LoVo (cell line): ENCODE measurements around the gene BLOC1S1.
A peak's percentile ranks its signal among the peaks of the same experiment; 100 is the strongest.

Experiments
- DNase-seq: peaks from one replicate; pipeline ENCODE4 v3.0.0-alpha.2; 2016; ENCODE audit warnings: low spot score

BLOC1S1 gene

DNA sequence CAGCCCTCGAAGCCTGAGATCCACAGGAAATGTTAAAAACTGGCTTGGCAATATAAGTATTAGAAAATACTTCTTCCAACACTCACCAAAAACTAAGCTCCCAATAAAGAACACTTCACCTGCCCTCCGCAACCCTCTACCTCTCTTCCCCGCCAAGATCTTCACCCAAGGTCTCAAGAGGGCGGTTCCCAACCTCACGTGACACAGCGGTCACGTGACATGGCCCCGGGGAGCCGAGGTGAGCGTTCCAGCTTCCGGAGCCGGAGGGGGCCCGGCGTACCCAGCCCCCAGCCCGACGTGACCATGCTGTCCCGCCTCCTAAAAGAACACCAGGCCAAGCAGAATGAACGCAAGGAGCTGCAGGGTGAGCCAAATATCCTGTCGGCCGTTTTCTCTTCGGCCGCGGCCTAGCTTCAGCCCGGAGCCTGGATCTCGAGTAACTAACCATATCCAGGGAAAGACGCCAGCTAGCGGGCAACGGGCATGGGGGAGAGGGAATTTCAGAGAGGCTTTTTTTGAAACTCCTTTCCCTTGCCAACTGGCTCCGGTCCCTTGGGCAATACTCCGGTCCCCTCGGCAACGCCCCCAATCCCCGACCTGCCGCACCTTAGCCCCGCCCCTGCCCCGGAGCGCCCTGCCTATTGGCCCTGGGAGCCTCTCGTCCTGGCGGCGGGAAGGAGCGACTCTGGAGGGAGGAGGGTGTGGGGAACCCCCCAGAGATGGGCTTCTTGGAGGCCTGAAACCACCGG lies at the start of gene BLOC1S1:
Gene BLOC1S1, plus strand, starts transcription at position 214 of the 749 bp plus-strand sequence. Its CDS starts 6 bp downstream, at position 220.
- peak; percentile 95 for DNase-seq

DNA sequence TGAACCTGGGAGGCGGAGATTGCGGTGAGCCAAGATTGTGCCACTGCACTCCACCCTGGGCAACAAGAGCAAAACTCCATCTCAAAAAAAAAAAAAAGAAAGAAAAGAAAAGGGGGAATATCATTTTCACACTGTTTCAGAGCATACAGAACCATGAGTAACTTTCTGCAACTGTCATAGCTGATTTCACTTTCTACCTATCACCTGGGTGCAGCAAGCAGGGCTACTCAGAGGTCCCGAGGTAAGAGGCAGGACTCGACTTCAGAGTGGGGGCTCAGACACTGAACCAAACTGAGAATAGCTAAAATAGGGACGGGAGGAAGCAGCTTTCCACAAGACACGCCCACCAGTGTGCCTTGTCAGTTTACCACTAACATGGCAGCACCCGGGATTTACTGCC lies 49.3 kb upstream of the BLOC1S1 start:
- no peak for DNase-seq

DNA sequence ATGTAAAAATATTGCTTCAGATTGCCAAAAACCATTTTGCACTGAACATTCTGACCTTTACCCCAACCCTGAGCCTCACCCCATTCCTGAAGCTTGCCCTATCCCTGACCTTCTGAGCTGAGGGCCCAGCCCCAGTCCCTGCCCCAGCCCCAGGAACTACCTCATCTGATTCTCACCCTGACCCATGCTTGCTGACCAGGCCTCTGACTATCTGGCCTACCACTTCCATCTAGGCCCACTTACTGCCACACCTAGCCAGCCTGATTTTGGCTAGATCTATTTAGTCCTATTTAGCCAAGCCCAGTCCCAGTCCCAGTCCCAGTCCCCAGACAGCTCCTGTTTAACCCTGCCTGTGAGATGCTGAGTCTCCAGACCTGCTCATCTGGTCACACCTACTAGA lies 45.6 kb upstream of the BLOC1S1 start:
- DNase-seq, result no peak

DNA sequence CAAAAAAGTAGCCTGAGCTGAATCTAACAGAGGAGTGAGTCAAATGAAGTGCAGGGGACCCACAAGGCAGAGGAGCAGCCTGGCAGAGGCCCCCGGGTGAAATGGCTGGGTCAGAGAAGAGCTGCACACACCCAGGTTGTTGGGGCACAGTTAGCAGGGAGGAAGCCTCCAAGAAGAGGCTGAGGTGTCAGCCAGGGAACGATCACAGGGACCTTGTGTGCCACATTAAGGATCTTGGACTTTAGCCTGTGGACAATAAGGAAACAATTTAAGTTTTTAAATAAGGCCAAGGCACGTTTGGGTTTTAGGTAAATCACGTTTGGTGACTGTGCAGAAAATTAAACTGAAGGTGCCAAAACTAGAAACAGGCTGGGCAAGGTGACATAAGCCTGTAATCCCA lies 44.1 kb upstream of the BLOC1S1 start:
- DNase-seq, result no peak

DNA sequence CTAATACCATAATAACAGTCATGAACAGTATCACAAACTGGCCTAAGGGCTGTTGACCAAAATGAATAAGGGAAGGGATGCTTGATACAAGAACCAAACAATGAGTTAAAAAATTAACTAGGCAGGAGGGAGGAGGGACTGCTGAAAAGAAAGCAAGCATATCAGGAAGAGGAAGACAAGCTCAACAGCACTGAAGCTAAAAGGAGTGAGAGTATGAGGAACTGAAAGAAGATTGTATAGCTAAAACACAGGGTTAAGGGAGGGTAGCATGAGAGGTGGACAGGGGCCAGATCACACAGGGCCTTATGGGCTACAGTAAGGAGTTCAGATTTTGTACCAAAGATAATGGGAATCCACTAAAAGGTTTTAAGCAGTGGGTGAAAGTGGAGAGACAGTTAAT lies 42.2 kb upstream of the BLOC1S1 start:
- DNase-seq, result no peak

DNA sequence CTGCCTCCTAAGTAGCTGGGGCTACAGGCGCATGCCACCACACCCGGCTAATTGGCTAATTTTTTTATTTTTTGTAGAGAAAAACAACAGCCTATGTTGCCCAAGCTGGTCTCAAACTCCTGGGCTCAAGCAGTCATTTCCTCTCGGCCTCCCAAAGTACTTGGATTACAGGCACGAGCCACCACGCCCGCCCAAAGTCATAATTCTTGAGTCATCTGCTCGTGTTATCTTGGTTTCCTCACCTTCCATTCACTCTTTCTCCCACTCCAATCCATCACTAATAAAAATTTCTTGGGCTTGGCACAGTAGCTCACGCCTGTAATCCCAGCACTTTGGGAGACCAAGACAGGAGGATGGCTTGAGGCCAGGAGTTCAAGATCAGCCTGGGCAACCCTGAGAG lies 40.2 kb upstream of the BLOC1S1 start:
- peak; percentile 17 for DNase-seq

DNA sequence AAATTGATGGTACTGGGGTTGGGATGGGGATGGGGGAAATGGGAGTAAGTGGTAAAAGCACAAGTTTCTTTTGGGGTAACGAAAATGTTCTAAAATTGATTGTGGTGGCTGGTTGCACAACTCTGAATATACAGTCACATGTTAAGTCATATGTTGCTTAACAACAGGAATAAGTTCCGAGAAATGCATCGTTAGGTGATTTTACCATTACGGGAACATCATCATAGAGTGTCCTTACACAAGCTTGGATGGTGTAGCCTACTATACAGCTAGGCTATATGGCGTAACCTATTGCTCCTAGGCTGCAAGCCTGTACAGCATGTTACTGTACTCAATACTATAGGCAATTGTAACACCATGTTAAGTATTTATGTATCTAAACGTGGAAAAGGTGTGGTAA lies 39.1 kb upstream of the BLOC1S1 start:
- no peak for DNase-seq

DNA sequence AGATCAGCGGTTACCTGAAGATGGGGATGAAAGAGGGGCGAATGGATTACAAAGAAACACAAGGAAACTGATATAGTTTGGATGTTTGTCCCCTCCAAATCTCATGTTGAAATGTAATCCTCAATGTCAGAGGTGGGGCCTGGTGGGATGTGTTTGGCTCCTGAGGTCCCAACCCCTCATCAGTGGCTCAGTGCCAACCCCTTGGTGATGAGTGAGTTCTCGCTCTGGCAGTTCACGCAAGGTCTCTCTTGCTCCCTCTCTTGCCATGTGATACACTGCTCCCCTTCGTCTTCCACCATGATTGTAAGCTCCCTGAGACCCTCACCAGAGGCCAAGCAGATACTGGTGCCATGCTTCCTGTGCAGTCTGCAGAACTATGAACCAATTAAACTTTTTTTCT lies 36.2 kb upstream of the BLOC1S1 start:
- DNase-seq, result no peak

DNA sequence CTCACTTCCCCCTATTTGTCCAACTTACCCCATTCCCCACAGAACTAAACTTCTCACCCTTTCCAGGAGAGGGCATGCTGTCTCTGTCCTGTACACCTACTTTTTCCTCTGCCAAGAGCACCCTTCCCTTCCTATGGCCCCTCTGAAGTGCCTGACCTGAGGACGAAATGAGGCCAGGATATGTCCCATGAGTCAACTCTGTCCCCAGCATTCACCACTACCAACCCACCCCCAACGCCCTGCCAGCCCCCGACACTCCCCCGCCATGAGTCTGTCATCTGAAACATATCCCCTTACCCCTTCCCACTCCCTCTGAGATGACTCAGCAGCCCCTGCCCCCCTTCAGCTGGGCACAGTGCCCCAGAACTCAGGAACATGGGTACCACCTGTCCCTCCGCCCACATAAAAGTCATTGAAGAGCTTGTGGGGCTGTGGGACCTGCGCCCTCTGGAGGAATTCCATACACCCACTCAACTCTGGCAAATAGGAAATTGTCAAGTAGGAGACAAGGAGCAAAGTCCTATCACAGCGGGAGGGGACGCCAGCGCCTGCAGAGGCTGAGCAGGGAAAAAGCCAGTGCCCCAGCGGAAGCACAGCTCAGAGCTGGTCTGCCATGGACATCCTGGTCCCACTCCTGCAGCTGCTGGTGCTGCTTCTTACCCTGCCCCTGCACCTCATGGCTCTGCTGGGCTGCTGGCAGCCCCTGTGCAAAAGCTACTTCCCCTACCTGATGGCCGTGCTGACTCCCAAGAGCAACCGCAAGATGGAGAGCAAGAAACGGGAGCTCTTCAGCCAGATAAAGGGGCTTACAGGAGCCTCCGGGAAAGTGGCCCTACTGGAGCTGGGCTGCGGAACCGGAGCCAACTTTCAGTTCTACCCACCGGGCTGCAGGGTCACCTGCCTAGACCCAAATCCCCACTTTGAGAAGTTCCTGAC lies 34.4 kb upstream of the BLOC1S1 start:
- peak; percentile 95 for DNase-seq

DNA sequence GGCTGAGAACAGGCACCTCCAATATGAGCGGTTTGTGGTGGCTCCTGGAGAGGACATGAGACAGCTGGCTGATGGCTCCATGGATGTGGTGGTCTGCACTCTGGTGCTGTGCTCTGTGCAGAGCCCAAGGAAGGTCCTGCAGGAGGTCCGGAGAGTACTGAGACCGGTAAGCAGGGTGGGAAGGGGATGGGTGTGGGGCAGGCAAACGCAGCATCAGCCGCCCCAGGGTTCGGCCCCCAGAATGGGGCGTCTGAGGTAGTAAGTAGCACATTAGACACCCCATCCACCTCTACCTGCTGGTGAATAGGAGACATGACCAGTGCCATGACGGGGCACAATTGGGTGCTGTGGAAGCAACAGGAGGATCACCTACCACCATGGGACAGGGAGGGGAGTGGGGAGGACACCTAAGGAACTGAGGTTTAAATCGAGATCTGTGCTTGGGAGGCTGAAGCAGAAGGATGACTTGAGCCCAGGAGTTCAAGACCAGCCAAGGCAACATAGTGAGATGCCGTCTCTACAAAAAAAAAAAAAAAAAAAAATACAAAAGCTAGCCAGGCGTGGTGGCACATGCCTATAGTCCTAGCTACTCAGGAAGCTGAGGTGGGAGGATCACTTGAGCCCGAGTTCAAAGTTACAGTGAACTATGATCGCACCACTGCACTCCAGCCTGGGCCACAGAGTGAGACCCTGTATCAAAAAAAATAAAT lies 33.6 kb upstream of the BLOC1S1 start:
- DNase-seq, result peak; percentile 39

DNA sequence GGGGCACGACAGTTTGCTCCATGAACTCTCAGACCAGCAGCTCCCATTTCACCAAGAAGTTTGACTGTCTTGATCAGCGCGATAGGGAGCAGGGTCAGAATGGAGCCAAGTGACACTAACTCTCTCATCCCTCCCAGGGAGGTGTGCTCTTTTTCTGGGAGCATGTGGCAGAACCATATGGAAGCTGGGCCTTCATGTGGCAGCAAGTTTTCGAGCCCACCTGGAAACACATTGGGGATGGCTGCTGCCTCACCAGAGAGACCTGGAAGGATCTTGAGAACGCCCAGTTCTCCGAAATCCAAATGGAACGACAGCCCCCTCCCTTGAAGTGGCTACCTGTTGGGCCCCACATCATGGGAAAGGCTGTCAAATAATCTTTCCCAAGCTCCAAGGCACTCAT lies 32.2 kb upstream of the BLOC1S1 start:
- DNase-seq, result no peak

DNA sequence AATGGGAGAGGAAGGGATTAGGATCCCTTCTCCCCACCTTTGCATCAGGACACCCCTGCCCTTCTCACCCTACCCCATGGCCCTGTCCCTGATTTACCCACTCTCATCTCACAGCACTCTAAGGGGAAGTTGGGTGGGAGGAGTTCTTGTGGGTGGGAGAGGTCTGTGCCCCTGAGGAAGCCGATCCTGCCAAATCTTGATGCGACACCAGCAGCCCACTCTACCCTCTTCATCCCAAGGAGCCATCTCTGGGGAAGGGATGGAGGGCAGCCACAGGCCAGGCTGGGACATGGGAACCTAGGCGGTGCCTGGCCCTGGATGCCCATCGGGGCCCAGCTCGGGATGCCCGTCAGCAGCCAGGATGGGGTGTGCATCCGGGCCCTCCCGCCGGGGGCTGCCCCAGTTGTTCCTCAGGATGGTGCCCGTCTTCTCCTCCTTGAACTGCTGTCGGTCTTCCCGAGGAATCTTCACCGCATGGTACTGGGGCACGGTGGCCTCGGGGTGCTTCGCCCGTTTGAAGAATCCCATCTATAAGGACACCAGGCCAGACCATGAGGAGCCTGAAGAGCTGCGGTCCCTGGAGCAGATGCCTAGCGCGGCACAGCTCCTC lies 31.0 kb upstream of the BLOC1S1 start:
- no peak for DNase-seq

DNA sequence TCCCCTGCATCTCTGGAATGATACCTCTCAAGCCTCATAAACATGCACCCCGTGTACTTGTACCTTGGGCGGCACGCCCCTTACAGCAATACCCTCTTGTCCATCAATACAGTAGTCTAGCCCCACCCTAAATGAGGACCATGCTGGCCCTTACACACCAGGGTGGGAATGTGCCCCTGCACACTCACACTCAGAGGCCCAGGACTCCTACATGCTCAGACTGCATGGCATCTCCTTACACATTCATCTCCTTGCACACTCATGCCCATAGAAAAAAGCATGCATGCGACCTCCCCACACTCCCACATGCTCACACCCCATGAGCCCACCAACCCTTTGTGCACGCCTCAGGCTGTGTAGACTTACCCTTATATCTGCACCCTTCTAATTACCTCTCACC lies 30.2 kb upstream of the BLOC1S1 start:
- DNase-seq, result no peak

DNA sequence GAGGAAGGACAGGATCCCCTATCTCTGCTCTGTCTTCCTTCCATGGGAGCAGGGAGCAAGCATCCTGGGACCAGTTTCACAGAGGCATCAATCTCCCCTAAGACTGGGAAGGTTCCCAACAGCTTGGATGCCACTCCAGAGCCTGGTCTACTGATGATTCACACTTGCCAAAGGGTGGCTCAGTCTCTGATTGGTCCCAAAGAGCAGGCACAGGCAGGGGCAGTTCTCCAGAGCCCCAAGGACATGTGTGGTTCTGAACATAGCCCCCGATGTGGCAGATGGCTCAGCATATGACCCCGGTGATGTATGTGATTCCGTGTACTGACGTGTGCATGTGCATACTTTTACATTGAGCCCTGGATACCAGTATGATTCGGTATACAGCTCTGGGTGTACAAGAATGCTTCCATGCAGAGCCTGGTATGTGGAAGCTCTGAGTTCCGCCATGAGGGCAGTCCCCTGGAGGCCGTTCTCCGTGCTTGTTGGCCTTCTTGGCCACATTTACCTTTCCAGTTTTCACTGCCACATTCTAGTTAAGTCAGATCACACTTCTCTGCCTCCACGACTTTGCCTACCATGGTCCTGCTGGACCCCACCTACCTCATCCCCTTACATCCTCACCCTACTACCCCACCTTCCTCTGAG lies 29.4 kb upstream of the BLOC1S1 start:
- no peak for DNase-seq

DNA sequence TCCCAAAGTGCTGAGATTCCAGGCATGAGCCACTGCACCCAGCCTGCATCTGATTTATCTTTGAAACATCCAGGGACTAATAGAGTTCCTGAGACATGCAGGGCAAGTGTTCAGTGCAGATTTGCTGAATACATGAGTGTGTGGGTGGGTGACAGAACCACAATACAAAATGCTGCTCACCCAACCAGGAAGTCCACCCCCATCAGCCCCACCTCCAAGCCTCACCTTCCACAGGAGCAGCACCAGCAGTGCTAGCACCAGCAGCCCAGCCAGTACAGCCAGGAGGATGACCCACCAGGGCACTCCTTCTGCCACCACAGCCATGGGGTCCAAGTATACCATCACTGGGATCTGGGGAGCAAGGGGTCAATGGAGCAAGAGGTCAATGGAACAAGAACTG lies 28.1 kb upstream of the BLOC1S1 start:
- DNase-seq, result no peak

DNA sequence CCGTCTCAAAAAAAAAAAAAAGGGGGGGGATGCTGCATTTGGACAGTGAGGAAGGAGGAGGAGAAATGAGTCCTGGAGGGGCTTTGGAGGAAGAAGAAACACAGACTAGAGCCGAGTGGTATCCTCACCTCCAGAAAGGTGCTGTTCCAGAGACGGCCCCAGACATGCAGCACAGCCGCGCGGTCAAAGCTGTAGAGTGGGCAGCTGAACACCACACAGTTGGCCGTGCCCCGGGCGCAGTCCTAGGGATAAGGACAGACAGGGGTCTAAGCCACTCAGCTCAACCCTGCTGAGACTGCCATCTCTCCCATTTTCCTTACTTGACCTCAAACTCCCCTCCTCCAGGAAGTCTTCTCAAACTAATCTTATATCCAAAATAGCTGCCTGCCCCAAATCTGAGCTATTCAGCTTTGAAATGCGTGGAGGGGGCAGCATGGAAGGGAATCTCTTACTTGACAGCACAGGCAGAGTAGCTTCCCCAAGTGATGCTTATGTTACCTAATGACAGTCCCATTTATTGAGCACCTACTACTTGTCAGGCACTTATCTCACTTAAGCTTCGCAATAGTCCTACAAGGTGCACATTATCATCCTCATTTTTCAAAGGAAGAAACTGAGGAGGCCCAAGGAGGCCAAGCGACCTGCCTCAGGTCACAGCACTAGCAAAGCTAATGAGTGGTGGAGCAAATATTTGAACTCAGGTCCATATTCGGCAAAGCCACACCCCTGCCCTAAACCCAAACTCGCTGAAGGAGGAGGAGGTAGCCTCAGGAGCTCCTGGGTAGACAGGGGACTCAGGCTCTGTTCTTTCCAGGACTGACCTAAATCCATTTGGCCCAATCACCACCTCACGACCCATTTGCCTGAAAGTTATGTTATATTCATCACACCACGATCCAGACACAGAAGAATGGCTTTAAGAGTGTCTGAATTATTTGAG lies 26.9 kb upstream of the BLOC1S1 start:
- DNase-seq, result no peak

DNA sequence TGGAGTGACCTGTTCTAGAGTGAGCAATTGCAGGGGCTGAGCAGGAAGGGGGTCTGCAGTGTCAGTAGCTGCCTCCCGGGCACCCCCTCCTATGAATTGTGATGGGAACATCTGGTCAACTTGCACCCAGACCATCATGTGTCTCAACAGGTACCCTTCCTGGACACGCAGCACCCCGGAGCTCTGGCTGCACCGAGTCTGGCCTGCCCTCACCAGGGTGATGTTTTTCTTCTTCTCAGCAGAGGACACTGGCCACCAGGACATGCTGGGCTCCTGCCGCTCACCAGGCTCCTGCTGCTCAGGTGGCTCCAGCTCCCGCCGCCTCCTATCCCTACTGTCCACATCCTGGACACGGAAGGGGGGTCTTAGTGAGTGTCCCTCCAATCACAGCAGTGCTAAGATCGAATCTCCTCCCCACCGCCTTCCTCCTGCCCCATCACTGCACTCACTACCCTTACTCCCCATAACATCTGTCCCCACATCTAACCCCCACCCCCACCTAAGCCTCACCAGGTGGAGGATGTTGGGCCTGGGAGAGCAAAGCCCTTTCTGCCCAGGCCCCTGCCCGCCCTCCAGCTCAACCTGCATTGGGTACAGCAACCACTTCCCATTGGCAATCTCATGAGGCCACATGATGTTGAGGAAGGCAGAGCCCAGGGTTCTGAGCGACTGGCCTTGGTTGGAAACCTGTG lies 23.1 kb upstream of the BLOC1S1 start:
- no peak for DNase-seq

DNA sequence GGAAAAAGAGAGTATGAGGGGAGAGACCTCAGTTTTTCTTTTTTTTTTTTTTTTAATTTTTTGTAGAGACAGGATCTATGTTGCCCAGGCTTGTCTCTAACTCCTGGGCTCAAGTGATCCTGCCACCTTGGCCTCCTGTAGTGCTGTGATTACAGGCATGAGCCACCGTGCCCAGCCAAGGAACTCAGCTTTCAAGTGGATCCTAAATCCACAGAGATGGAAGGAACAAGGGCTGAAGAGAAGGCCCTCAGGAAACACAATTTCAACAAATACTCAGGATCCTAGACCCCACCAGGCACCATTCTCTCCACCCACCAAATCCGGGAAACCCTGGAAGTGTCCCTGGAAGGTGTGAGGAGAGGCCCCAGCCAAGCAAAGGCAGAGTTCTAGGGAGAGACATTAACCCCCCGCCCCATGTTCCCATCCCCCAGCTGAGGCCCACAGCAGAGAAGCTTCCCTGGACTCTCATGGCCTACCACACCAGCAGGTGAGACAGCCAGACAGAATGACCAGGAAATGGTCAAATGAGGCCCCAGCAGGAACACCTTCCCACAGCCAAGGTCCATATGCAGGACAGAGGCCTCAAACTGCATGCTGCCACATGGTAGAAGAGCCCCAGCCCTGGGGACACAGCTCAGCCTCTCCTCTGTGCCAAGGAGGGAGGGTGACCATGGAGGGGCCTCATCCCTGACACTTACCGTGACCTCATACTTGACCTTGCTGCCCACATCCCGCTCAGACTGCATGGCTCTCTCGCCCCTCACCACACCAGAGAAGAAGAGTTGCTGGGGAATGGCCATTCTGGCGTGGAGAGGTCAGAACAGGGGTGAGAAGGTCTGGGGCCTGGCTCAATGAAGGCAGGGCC lies 22.3 kb upstream of the BLOC1S1 start:
- DNase-seq, result no peak

DNA sequence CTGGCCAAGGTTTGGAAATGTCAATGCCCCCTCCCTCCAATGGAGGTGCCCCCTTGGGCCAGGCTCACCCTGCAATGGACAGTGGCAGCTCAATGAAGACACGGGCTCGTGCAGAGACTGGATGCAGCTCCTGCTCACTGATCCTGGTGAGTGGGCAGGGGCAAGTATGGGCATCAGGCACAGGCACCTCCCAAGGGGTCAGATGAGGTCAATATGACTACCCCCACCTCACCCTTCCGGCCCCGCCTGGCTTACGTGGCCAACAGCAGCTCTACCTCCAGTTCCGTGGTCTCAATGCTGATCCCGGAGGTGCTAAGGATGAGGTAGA lies 21.7 kb upstream of the BLOC1S1 start:
- DNase-seq, result no peak
